H9 (cell line): ENCODE results near the gene SNAI3. TPM values are rescaled to one million over a fixed set of nuclear protein-coding genes. Genes with fewer than 3 reads are reported as not detected.

ENCODE experiments used
- DNase-seq: peaks from one replicate; pipeline ENCODE4 v3.0.0-alpha.2; 2017
- H2AFZ ChIP-seq: one replicate; pipeline ENCODE4 v1.6.1; 2013; ENCODE audit warnings: mild to moderate bottlenecking, low read length, control low read depth, moderate library complexity
- H2AK5ac ChIP-seq: 2 replicates; pipeline ENCODE4 v1.6.1; 2013; ENCODE audit warnings: low read length, control low read depth, mixed read lengths; ENCODE audit not compliant: insufficient read length
- H2BK120ac ChIP-seq: one replicate; pipeline ENCODE4 v1.6.1; 2013; ENCODE audit warnings: low read depth, mild to moderate bottlenecking, low read length, control low read depth, inconsistent platforms; ENCODE audit not compliant: poor library complexity, severe bottlenecking
- H2BK12ac ChIP-seq: 2 replicates; pipeline ENCODE4 v1.6.1; 2013; ENCODE audit warnings: low read length, control low read depth, mixed read lengths, low read depth; ENCODE audit not compliant: insufficient read length
- H2BK15ac ChIP-seq: 2 replicates; pipeline ENCODE4 v1.6.1; 2013; ENCODE audit warnings: low read depth, low read length, control low read depth
- H2BK20ac ChIP-seq: one replicate; pipeline ENCODE4 v1.6.1; 2013; ENCODE audit warnings: low read depth, mild to moderate bottlenecking, low read length, control low read depth, inconsistent platforms; ENCODE audit not compliant: poor library complexity, severe bottlenecking
- H2BK5ac ChIP-seq: 2 replicates; pipeline ENCODE4 v1.6.1; 2013; ENCODE audit warnings: low read length, control low read depth, mixed read lengths; ENCODE audit not compliant: insufficient read length
- H3K14ac ChIP-seq: 2 replicates; pipeline ENCODE4 v1.6.1; 2013; ENCODE audit warnings: low read length, control low read depth; ENCODE audit not compliant: insufficient read depth
- H3K18ac ChIP-seq: 2 replicates; pipeline ENCODE4 v1.6.1; 2013; ENCODE audit warnings: low read depth, mild to moderate bottlenecking, mixed read lengths, low read length, control low read depth; ENCODE audit not compliant: insufficient read length
- H3K23ac ChIP-seq: 2 replicates; pipeline ENCODE4 v1.6.1; 2013; ENCODE audit warnings: low read length, control low read depth, mixed read lengths, low read depth; ENCODE audit not compliant: insufficient read length
- H3K23me2 ChIP-seq: 2 replicates; pipeline ENCODE4 v1.6.1; 2013; ENCODE audit warnings: low read depth, mild to moderate bottlenecking, mixed read lengths, low read length, control low read depth; ENCODE audit not compliant: insufficient read length, poor library complexity, severe bottlenecking
- H3K27ac ChIP-seq: 2 replicates; pipeline ENCODE4 v1.5.1; 2013; ENCODE audit warnings: low read length, control low read depth, mixed read lengths, low read depth; ENCODE audit not compliant: insufficient read length
- H3K27me3 ChIP-seq: 2 replicates; pipeline ENCODE4 v1.6.1; 2013; ENCODE audit warnings: low read length, control low read depth, inconsistent platforms; ENCODE audit not compliant: insufficient read depth
- H3K4ac ChIP-seq: 2 replicates; pipeline ENCODE4 v1.6.1; 2013; ENCODE audit warnings: low read depth, mild to moderate bottlenecking, control low read depth, inconsistent platforms, low read length, moderate library complexity
- H3K4me1 ChIP-seq: 2 replicates; pipeline ENCODE4 v1.6.1; 2013; ENCODE audit warnings: low read length, control low read depth, inconsistent platforms; ENCODE audit not compliant: insufficient read depth
- H3K4me2 ChIP-seq: 2 replicates; pipeline ENCODE4 v1.6.1; 2013; ENCODE audit warnings: low read length, control low read depth, mixed read lengths; ENCODE audit not compliant: insufficient read length, insufficient read depth
- H3K56ac ChIP-seq: 2 replicates; pipeline ENCODE4 v1.6.1; 2013; ENCODE audit warnings: low read depth, mild to moderate bottlenecking, mixed read lengths, low read length, control low read depth; ENCODE audit not compliant: insufficient read length
- H3K79me1 ChIP-seq: 2 replicates; pipeline ENCODE4 v1.6.1; 2013; ENCODE audit warnings: low read depth, mild to moderate bottlenecking, moderate library complexity, low read length, control low read depth, inconsistent platforms; ENCODE audit not compliant: insufficient read depth, poor library complexity, severe bottlenecking
- H3K79me2 ChIP-seq: 2 replicates; pipeline ENCODE4 v1.6.1; 2013; ENCODE audit warnings: low read length, control low read depth, inconsistent platforms; ENCODE audit not compliant: insufficient read depth
- H3K9ac ChIP-seq: 2 replicates; pipeline ENCODE4 v1.6.1; 2013; ENCODE audit warnings: low read length, control low read depth, mixed read lengths; ENCODE audit not compliant: insufficient read length; ENCODE audit errors: extremely low read depth
- H3K9me3 ChIP-seq: one replicate; pipeline ENCODE4 v1.6.1; 2013; ENCODE audit warnings: low read depth, low read length, inconsistent platforms; ENCODE audit not compliant: control insufficient read depth
- H3T11ph ChIP-seq: one replicate; pipeline ENCODE4 v1.6.1; 2013; ENCODE audit warnings: mild to moderate bottlenecking, low read length, control low read depth, inconsistent platforms
- H4K20me1 ChIP-seq: one replicate; pipeline ENCODE4 v1.6.1; 2013; ENCODE audit not compliant: control insufficient read depth, insufficient read length, insufficient read depth
- H4K5ac ChIP-seq: 2 replicates; pipeline ENCODE4 v1.6.1; 2013; ENCODE audit warnings: low read depth, mild to moderate bottlenecking, mixed read lengths, low read length, control low read depth; ENCODE audit not compliant: insufficient read length
- H4K8ac ChIP-seq: replicated peaks from 2 replicates; pipeline ENCODE4 v1.6.1; 2013; ENCODE audit warnings: low read length, control low read depth, mixed read lengths, low read depth; ENCODE audit not compliant: insufficient read length
- H4K91ac ChIP-seq: 2 replicates; pipeline ENCODE4 v1.6.1; 2013; ENCODE audit warnings: low read depth, mild to moderate bottlenecking, moderate library complexity, mixed read lengths, low read length, control low read depth; ENCODE audit not compliant: insufficient read length
- H3K27ac Mint-ChIP-seq, 3 experiments: 2 replicates in 2 of 3; 3 replicates in 1 of 3; pipeline ENCODE4 v1.8.0; 2020 to 2021; ENCODE audit warnings: mixed read lengths in 3 of 3, mild to moderate bottlenecking in 1 of 3, moderate library complexity in 1 of 3
- H3K27me3 Mint-ChIP-seq: 2 replicates; pipeline ENCODE4 v1.8.0; 2021; ENCODE audit warnings: low read depth, mild to moderate bottlenecking, moderate library complexity, mixed read lengths
- H3K36me3 Mint-ChIP-seq, 3 experiments: 2 replicates in 2 of 3; 3 replicates in 1 of 3; pipeline ENCODE4 v1.8.0; 2020 to 2021; ENCODE audit warnings: low read depth in 3 of 3, mixed read lengths in 3 of 3; ENCODE audit not compliant: insufficient read depth in 1 of 3
- H3K4me1 Mint-ChIP-seq, 2 experiments: 2 replicates each; pipeline ENCODE4 v1.8.0; 2020; ENCODE audit warnings: mixed read lengths in 2 of 2
- H3K4me3 Mint-ChIP-seq, 2 experiments: 2 replicates in 1 of 2; 3 replicates in 1 of 2; pipeline ENCODE4 v1.8.0; 2020 to 2021; ENCODE audit warnings: mild to moderate bottlenecking in 2 of 2, mixed read lengths in 2 of 2, moderate library complexity in 1 of 2
- H3K9me3 Mint-ChIP-seq, 2 experiments: 2 replicates in 1 of 2; 3 replicates in 1 of 2; pipeline ENCODE4 v1.8.0; 2020; ENCODE audit warnings: mild to moderate bottlenecking in 2 of 2, mixed read lengths in 2 of 2, moderate library complexity in 1 of 2
- CTCF ChIP-seq: fragments of 200-600 bp; sonication (generic); conservative IDR thresholded peaks from 3 replicates; pipeline ENCODE4 v1.8.0; 2021; ENCODE audit warnings: antibody characterized with exemption, mild to moderate bottlenecking
- WGBS: extraction: QIAGEN DNeasy Blood & Tissue Kit; methylation state at CpG from one replicate; pipeline ENCODE4 v1.1.7; 2013; ENCODE audit warnings: missing lambda C conversion rate, low lambda C conversion rate, mixed read lengths; ENCODE audit not compliant: insufficient read length; ENCODE audit errors: extremely low coverage; 5-methylcytosine and 5-hydroxymethylcytosine counted together
- total RNA-seq: library from RNA; stranded (reverse); gene quantifications from 2 replicates; pipeline ENCODE4 v1.2.1, GENCODE V29; 2021

The SNAI3 gene
- total RNA-seq, 1 experiment from 2014 or later = 3.2 TPM

- Histone ChIP-seq H3K79me2 (no peaks in the 10 kb centered on the region), H3K4me2 (peak overlapping the region; percentile 66), H4K91ac (no peak overlapping the region), H4K20me1 (no peaks in the 10 kb centered on the region), H2BK12ac (no peak overlapping the region), H2BK20ac (no peak overlapping the region), H3T11ph (no peak overlapping the region), H3K14ac (no peak overlapping the region), H2BK120ac (no peak overlapping the region), H4K5ac (no peak overlapping the region), H3K4ac (no peak overlapping the region), H2BK5ac (no peak overlapping the region), H3K9me3 (no peaks in the 10 kb centered on the region), H2AK5ac (no peak overlapping the region), H3K18ac (no peak overlapping the region), H3K9ac (no peak overlapping the region), H3K23me2 (peaks cover 17% of the 10 kb centered on the region), H3K56ac (no peak overlapping the region), H4K8ac (no peak overlapping the region), H3K23ac (no peak overlapping the region), H3K4me1 (no peaks in the 10 kb centered on the region; the same call in 1 of the 2 replicates), H3K27me3 (no peaks in the 10 kb centered on the region), H2AFZ (no peak overlapping the region), H3K27ac (no peak overlapping the region), H3K79me1 (peaks cover 3% of the 10 kb centered on the region), H2BK15ac (no peak overlapping the region)
- Mint-ChIP-seq H3K4me1 (peaks cover 8 to 12% of the 10 kb centered on the region in 2 experiments), H3K36me3 (peaks cover 10 to 27% (median 26%) of the 10 kb centered on the region in 3 experiments; a peak in 6 of 7 replicates), H3K4me3 (peak overlapping the region; percentile 83 to 91), H3K27ac (no peak overlapping the region), H3K27me3 (no peaks in the 10 kb centered on the region), H3K9me3 (no peaks in the 10 kb centered on the region; a peak in 1 of 5 replicates)
- TF ChIP-seq CTCF = no peak
- DNase-seq = peak; percentile 73
- WGBS = no CpG with 5 or more reads among the region's 24 CpGs
Observed at GRCh38 chr16:88651276-88651988, 34.9 kb downstream of the SNAI3 start.
